Measurements from ENCODE around the gene EGLN3. TPM values are rescaled to one million over a fixed set of nuclear protein-coding genes. Genes with fewer than 3 reads are reported as not detected.

EGLN3 gene
- total and polyA plus RNA-seq, 4 donors, result 1.3 to 2.3 (median 1.5) TPM

DNA sequence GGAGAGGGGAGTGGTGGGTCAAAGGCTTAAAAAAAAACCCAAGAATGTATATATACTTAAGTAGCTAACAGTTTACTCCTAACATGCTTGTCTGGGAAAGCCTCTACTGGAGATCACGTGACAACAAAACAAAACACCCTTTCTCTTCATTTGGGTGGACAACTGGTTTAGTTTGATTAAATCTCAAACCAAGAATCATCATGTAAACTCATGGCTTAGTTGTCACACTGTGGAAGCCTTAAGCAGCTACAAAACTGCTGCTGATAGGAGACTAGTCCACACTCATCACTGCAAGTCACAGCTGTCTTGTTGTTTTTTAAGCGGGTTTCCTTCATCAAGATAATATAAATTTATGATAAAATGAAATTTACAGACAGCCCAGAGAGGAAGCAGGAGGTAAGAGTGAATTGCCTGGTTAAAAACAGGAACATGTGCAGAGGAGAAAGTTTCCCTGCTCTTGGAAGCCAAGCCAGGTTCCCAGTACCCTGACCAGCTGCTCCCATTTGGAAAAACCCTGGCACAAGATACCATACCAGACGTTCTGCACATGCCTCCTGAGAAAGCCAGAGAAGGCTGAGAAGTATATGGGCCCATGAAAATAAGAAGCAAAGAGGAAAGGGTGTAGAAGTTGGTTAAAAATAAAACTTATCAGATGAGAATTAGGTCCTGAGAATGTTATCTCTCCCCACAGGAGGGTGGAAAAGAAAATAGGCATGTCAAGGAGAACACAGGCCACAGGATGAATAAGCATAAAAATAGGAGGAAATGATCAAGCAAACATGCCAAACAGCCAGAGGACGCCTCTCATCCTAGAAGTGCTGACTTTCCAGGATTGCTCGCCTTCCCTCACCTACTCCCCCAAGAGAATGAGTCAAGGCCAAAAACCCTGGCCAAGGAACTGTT is 34.0 kb downstream of the EGLN3 start (continued):
- TF ChIP-seq REST (IDR thresholded peaks at IDR 0.05) (no peak), SP1 (IDR thresholded peaks at IDR 0.05) (no peak)

DNA sequence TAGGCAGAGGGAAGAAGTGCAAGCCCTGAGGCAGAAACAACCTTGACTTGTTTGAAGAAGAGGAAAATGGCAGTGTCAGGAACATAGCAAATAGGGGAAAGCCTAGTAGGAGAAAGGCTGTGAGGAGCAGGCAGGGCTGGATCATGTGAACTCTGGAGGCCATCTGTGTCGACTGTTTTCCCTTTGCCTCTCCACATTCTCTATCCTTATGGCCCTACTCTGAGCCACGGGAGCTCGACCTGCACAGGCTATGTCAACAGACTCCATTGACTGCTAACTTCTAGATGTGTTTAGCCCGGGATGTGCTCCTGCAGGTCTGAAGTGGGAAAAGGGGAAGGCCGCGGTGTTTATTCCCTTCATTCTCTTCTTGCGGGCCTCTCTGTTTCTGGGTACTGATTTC is 35.2 kb downstream of the EGLN3 start:
- Histone ChIP-seq H3K9ac (ENCODE audit: low read depth in 1 of 2, low read length in 2 of 2) (no peak overlapping the region), H3K27ac (ENCODE audit: low read depth in 1 of 2, low read length in 2 of 2) (no peak overlapping the region), H3K4me1 (ENCODE audit: control insufficient read depth in 4 of 4, insufficient read depth in 4 of 4, low read length in 3 of 4) (no peaks in the 10 kb centered on the region), H3K27me3 (ENCODE audit: control insufficient read depth in 4 of 4, insufficient read depth in 4 of 4, low read length in 3 of 4) (no peaks in the 10 kb centered on the region), H3K9me3 (ENCODE audit: control insufficient read depth in 4 of 4, low read length in 3 of 4) (no peaks in the 10 kb centered on the region), H3K36me3 (ENCODE audit: control insufficient read depth in 4 of 4, insufficient read depth in 3 of 4, low read depth in 1 of 4, low read length in 3 of 4) (no peaks in the 10 kb centered on the region), H3K4me3 (ENCODE audit: low read depth in 1 of 3, low read length in 3 of 3) (no peak overlapping the region)
- no peak for DNase-seq (ENCODE audit: low spot score)
- no peak for TF ChIP-seq RXRA (IDR thresholded peaks at IDR 0.05)
- TF ChIP-seq EGR1 (IDR thresholded peaks at IDR 0.05; ENCODE audit: low read depth in 2 of 2), result no peak
- no peak for TF ChIP-seq MAX (IDR thresholded peaks at IDR 0.05)
- no peak for TF ChIP-seq SP1 (IDR thresholded peaks at IDR 0.05)
- whole genome bisulfite sequencing, result 80% methylated on average over 7 of the region's 7 CpGs

GRCh38 chr14:33914676-33915516 is 36.0 kb downstream of the EGLN3 start:
- Histone ChIP-seq H3K4me3 (ENCODE audit: low read depth in 1 of 3, low read length in 3 of 3) (no peak overlapping the region), H3K9me3 (ENCODE audit: control insufficient read depth in 4 of 4, low read length in 3 of 4) (no peaks in the 10 kb centered on the region), H3K4me1 (ENCODE audit: control insufficient read depth in 4 of 4, insufficient read depth in 4 of 4, low read length in 3 of 4) (no peaks in the 10 kb centered on the region), H3K27ac (ENCODE audit: low read depth in 1 of 2, low read length in 2 of 2) (no peak overlapping the region), H3K27me3 (ENCODE audit: control insufficient read depth in 4 of 4, insufficient read depth in 4 of 4, low read length in 3 of 4) (no peaks in the 10 kb centered on the region), H3K36me3 (ENCODE audit: control insufficient read depth in 4 of 4, insufficient read depth in 3 of 4, low read depth in 1 of 4, low read length in 3 of 4) (no peaks in the 10 kb centered on the region), H3K9ac (ENCODE audit: low read depth in 1 of 2, low read length in 2 of 2) (no peak overlapping the region)
- TF ChIP-seq JUND (IDR thresholded peaks at IDR 0.05), result peak in 1 of 2 donors; percentile 26
- no peak for TF ChIP-seq MAX (IDR thresholded peaks at IDR 0.05)
- no peak for DNase-seq (ENCODE audit: low spot score)
- WGBS, result 87% methylated on average over 5 of the region's 5 CpGs

DNA sequence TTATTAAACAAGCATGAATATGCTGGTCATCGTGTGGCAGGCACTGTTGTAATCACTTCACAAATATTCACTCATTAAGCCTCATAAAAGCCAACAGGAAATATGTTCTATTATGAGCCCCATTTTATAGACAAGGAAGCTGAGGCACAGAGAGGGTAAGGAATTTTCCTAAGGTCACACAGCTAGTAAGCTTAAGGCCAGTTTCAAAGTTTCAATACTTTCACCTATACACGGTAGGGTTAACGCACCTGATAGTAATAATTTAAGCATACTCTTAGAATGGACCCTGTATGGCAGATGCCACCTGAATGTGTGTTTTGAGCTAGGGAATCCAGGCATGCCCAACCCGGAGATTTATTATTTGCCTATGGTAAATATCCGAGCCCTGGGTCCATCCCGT is 39.8 kb downstream of the EGLN3 start:
- WGBS, result 83% methylated on average over 6 of the region's 6 CpGs

More for the DNA sequence above, 39.8 kb downstream of the EGLN3 start:
- no peak for DNase-seq (ENCODE audit: low spot score)
- H3K27ac ChIP-seq (ENCODE audit: low read depth in 1 of 2, low read length in 2 of 2), result no peak overlapping the region
- no peak overlapping the region for H3K9ac ChIP-seq (ENCODE audit: low read depth in 1 of 2, low read length in 2 of 2)
- H3K9me3 ChIP-seq (ENCODE audit: control insufficient read depth in 4 of 4, low read length in 3 of 4), result no peaks in the 10 kb centered on the region
- TF ChIP-seq HNF4G (IDR thresholded peaks at IDR 0.05) (no peak), YY1 (IDR thresholded peaks at IDR 0.05) (no peak), ATF3 (IDR thresholded peaks at IDR 0.05) (no peak), NR2F2 (IDR thresholded peaks at IDR 0.05) (no peak), GABPA (IDR thresholded peaks at IDR 0.05 in 1 of 2, conservative IDR thresholded peaks at IDR 0.05 in 1 of 2) (no peak), RAD21 (IDR thresholded peaks at IDR 0.05) (no peak), HNF4A (conservative IDR thresholded peaks at IDR 0.05) (no peak), SP1 (IDR thresholded peaks at IDR 0.05) (no peak), EGR1 (IDR thresholded peaks at IDR 0.05; ENCODE audit: low read depth in 2 of 2) (no peak)
- H3K27me3 ChIP-seq (ENCODE audit: control insufficient read depth in 4 of 4, insufficient read depth in 4 of 4, low read length in 3 of 4), result no peaks in the 10 kb centered on the region
- peaks cover 0 to 5% (median 4%) of the 10 kb centered on the region in 4 donors for H3K4me1 ChIP-seq (ENCODE audit: control insufficient read depth in 4 of 4, insufficient read depth in 4 of 4, low read length in 3 of 4)
- H3K4me3 ChIP-seq (ENCODE audit: low read depth in 1 of 3, low read length in 3 of 3), result no peak overlapping the region
- no peaks in the 10 kb centered on the region for H3K36me3 ChIP-seq (ENCODE audit: control insufficient read depth in 4 of 4, insufficient read depth in 3 of 4, low read depth in 1 of 4, low read length in 3 of 4)

Data from liver (tissue), 9 donors.